HG02981 (cell line): ENCODE data around the gene PRR12.

Experiments
- ATAC-seq: cut with Tn5 transposase; IDR thresholded peaks from one replicate; pipeline ENCODE4 v1.9.1; 2021; ENCODE audit warnings: mild to moderate bottlenecking, moderate library complexity; ENCODE audit not compliant: unreplicated experiment

Gene PRR12

GRCh38 chr19:49591731-49592485, 926 bp downstream of the PRR12 start:
- no peak for ATAC-seq

- ATAC-seq: no peak
Measured at GRCh38 chr19:49592486-49593232, 1.7 kb downstream of the PRR12 start.

GRCh38 chr19:49593233-49594113, 2.5 kb downstream of the PRR12 start:
- peak; percentile 52 for ATAC-seq

- ATAC-seq: no peak
Measured at GRCh38 chr19:49594157-49594992, 3.4 kb downstream of the PRR12 start.

GRCh38 chr19:49594993-49595818, 4.2 kb downstream of the PRR12 start:
- ATAC-seq: no peak

GRCh38 chr19:49595819-49596404, 4.9 kb downstream of the PRR12 start:
- ATAC-seq: no peak

- no peak for ATAC-seq
Measured at GRCh38 chr19:49596407-49596806, 5.4 kb downstream of the PRR12 start.

GRCh38 chr19:49596954-49597702, 6.1 kb downstream of the PRR12 start:
- no peak for ATAC-seq

GRCh38 chr19:49597703-49597974, 6.7 kb downstream of the PRR12 start:
- no peak for ATAC-seq

GRCh38 chr19:49599378-49600295, 8.7 kb downstream of the PRR12 start:
- no peak for ATAC-seq

- no peak for ATAC-seq
Measured at GRCh38 chr19:49601482-49602038, 10.6 kb downstream of the PRR12 start.

GRCh38 chr19:49602806-49603205, 11.8 kb downstream of the PRR12 start:
- ATAC-seq: no peak

GRCh38 chr19:49605605-49606004, 14.6 kb downstream of the PRR12 start:
- ATAC-seq: no peak

- no peak for ATAC-seq
Measured at GRCh38 chr19:49609499-49610092, 18.6 kb downstream of the PRR12 start.

GRCh38 chr19:49613374-49613773, 22.4 kb downstream of the PRR12 start:
- ATAC-seq: no peak

GRCh38 chr19:49614096-49614833, 23.3 kb downstream of the PRR12 start:
- no peak for ATAC-seq
